IMR-90 (cell line): ENCODE measurements around the gene IGLL5. TPM values are rescaled to one million over a fixed set of nuclear protein-coding genes. Genes with fewer than 3 reads are reported as not detected.

Experiments used
- ATAC-seq: fragments of 200-7000 bp; cut with Tn5 transposase; 2 replicates; pipeline ENCODE4 v1.9.1; 2020; ENCODE audit warnings: low read depth, mild to moderate bottlenecking, moderate library complexity
- BruUV-seq: library from RNA; stranded (reverse); fragments of 400-500 nt; replicated peaks from 2 replicates; lab custom pipeline; 2021; lab: Mats Ljungman, UMichigan
- CTCF ChIA-PET: fragments of 300-600 bp; formaldehyde crosslinking; extraction: SDS; loops from one replicate; lab custom pipeline; 2021; ENCODE audit warnings: antibody characterized with exemption; lab: Yijun Ruan, JAX
- POLR2A ChIA-PET: fragments of 300-600 bp; sonication (Branson Sonifier 250); formaldehyde crosslinking; loops from one replicate; lab custom pipeline; 2022; ENCODE audit warnings: antibody characterized with exemption; ENCODE audit not compliant: unreplicated experiment; lab: Charles Lee
- DNase-seq: peaks from one replicate; pipeline ENCODE4 v3.0.0; 2013
- H2AFZ ChIP-seq: replicated peaks from 2 replicates; pipeline ENCODE3; 2013; ENCODE audit warnings: low read length, mild to moderate bottlenecking; ENCODE audit not compliant: poor library complexity
- H2AK5ac ChIP-seq: 2 replicates; pipeline ENCODE4 v1.6.1; 2013; ENCODE audit warnings: low read depth, low read length, inconsistent platforms
- H2AK9ac ChIP-seq: replicated peaks from 2 replicates; pipeline ENCODE3; 2013; ENCODE audit warnings: mild to moderate bottlenecking, low read depth, low read length, moderate library complexity; ENCODE audit not compliant: poor library complexity
- H2BK120ac ChIP-seq: 2 replicates; pipeline ENCODE4 v1.6.1; 2013; ENCODE audit warnings: low read depth, low read length, inconsistent platforms
- H2BK15ac ChIP-seq: 3 replicates; pipeline ENCODE4 v1.6.1; 2013; ENCODE audit warnings: low read depth, low read length, inconsistent platforms
- H2BK20ac ChIP-seq: 2 replicates; pipeline ENCODE4 v1.6.1; 2013; ENCODE audit warnings: low read depth, mild to moderate bottlenecking, inconsistent platforms, low read length, moderate library complexity
- H2BK5ac ChIP-seq: 2 replicates; pipeline ENCODE4 v1.6.1; 2013; ENCODE audit warnings: mild to moderate bottlenecking, low read depth, low read length, inconsistent platforms; ENCODE audit not compliant: poor library complexity, severe bottlenecking
- H3K14ac ChIP-seq: replicated peaks from 2 replicates; pipeline ENCODE4 v1.6.1; 2013; ENCODE audit warnings: low read depth, low read length, inconsistent platforms
- H3K18ac ChIP-seq: 2 replicates; pipeline ENCODE4 v1.6.1; 2013; ENCODE audit warnings: low read depth, low read length, control low read depth
- H3K23ac ChIP-seq: 2 replicates; pipeline ENCODE4 v1.6.1; 2013; ENCODE audit warnings: low read depth, low read length, inconsistent platforms
- H3K27ac ChIP-seq: 2 replicates; pipeline ENCODE4 v1.5.1; 2013; ENCODE audit warnings: mild to moderate bottlenecking, control low read depth, low read length; ENCODE audit not compliant: insufficient read depth
- H3K27me3 ChIP-seq: 2 replicates; pipeline ENCODE4 v1.6.1; 2013; ENCODE audit warnings: low read length; ENCODE audit not compliant: control insufficient read depth, insufficient read depth
- H3K36me3 ChIP-seq: 2 replicates; pipeline ENCODE4 v1.6.1; 2013; ENCODE audit warnings: low read length, mixed read lengths; ENCODE audit not compliant: control insufficient read depth, insufficient read depth
- H3K4ac ChIP-seq: 2 replicates; pipeline ENCODE4 v1.6.1; 2013; ENCODE audit warnings: low read depth, low read length, inconsistent platforms
- H3K4me1 ChIP-seq: 2 replicates; pipeline ENCODE4 v1.6.1; 2013; ENCODE audit warnings: low read length, mixed read lengths; ENCODE audit not compliant: control insufficient read depth, insufficient read depth
- H3K4me2 ChIP-seq: 2 replicates; pipeline ENCODE4 v1.6.1; 2013; ENCODE audit warnings: low read depth, mild to moderate bottlenecking, control low read depth, low read length, moderate library complexity
- H3K4me3 ChIP-seq: 2 replicates; pipeline ENCODE4 v1.5.1; 2013; ENCODE audit warnings: low read depth, mild to moderate bottlenecking, control low read depth, low read length, moderate library complexity; ENCODE audit not compliant: insufficient read depth
- H3K56ac ChIP-seq: 2 replicates; pipeline ENCODE4 v1.6.1; 2013; ENCODE audit warnings: low read length, inconsistent platforms; ENCODE audit not compliant: insufficient read depth; ENCODE audit errors: extremely low read depth
- H3K79me1 ChIP-seq, 2 experiments: 2 replicates each; pipeline ENCODE4 v1.6.1; 2013; ENCODE audit warnings: low read length in 2 of 2, inconsistent platforms in 1 of 2, low read depth in 1 of 2
- H3K9ac ChIP-seq: 2 replicates; pipeline ENCODE4 v1.6.1; 2013; ENCODE audit warnings: low read depth, low read length, control low read depth
- H3K9me1 ChIP-seq: 2 replicates; pipeline ENCODE4 v1.6.1; 2013; ENCODE audit warnings: low read length, inconsistent platforms; ENCODE audit not compliant: insufficient read depth
- H3K9me3 ChIP-seq: 2 replicates; pipeline ENCODE4 v1.6.1; 2013; ENCODE audit warnings: low read length; ENCODE audit not compliant: control insufficient read depth, insufficient read depth
- H4K20me1 ChIP-seq: 2 replicates; pipeline ENCODE4 v1.6.1; 2013; ENCODE audit warnings: low read length, inconsistent platforms; ENCODE audit not compliant: insufficient read depth
- H4K5ac ChIP-seq: 2 replicates; pipeline ENCODE4 v1.6.1; 2013; ENCODE audit warnings: mild to moderate bottlenecking, low read depth, low read length, control low read depth
- H4K8ac ChIP-seq, 2 experiments: 2 replicates each; pipeline ENCODE4 v1.6.1; 2013; ENCODE audit warnings: low read depth in 2 of 2, low read length in 2 of 2, control low read depth in 1 of 2, inconsistent platforms in 1 of 2
- H4K91ac ChIP-seq: 2 replicates; pipeline ENCODE4 v1.6.1; 2013; ENCODE audit warnings: low read depth, low read length, inconsistent platforms; ENCODE audit not compliant: insufficient read depth
- CHD1 ChIP-seq: IDR thresholded peaks from 2 replicates; pipeline ENCODE4 v1.6.1; 2012; ENCODE audit warnings: low read depth, low read length, improper control_type of control experiment
- WGBS, 2 experiments: methylation state at CpG; one replicate each; pipeline versions ENCODE4 v1.1.5 to v1.1.7; 2013; ENCODE audit warnings: missing lambda C conversion rate in 2 of 2; ENCODE audit not compliant: insufficient read length in 1 of 2; ENCODE audit errors: extremely low coverage in 2 of 2; 5-methylcytosine and 5-hydroxymethylcytosine counted together
- dilution Hi-C: fragments of 300-500 bp; cut with HindIII; formaldehyde crosslinking; loops from one replicate; pipeline ENCODE4 v1.14.3; 2018; ENCODE audit warnings: low sequenced_read_pairs; ENCODE audit not compliant: unreplicated experiment
- in situ Hi-C: fragments of 300-500 bp; cut with MboI; formaldehyde crosslinking; loops from 3 replicates; pipeline ENCODE4 v1.14.3; 2019; ENCODE audit warnings: low sequenced_read_pairs, inconsistent platforms, mixed read lengths
- intact Hi-C: fragments of 100-400 bp; cut with micrococcal nuclease; formaldehyde crosslinking; loops from 2 replicates; pipeline ENCODE4 v1.10.0; 2022
- polyA plus RNA-seq, 3 experiments: library from polyadenylated mRNA; depleted of rRNA; stranded (reverse); fragments of >200 nt; gene quantifications; 2 replicates each; pipeline ENCODE4 v1.2.3, GENCODE V29; 2012; ENCODE audit warnings: low replicate concordance in 1 of 3
- total RNA-seq: library from RNA; depleted of rRNA; stranded (reverse); fragments of >200 nt; gene quantifications from 2 replicates; pipeline ENCODE4 v1.2.3, GENCODE V29; 2012

Gene IGLL5
- total and polyA plus RNA-seq, 2 of the 4 experiments (the other 2 are of a cell fraction) = not detected

DNA sequence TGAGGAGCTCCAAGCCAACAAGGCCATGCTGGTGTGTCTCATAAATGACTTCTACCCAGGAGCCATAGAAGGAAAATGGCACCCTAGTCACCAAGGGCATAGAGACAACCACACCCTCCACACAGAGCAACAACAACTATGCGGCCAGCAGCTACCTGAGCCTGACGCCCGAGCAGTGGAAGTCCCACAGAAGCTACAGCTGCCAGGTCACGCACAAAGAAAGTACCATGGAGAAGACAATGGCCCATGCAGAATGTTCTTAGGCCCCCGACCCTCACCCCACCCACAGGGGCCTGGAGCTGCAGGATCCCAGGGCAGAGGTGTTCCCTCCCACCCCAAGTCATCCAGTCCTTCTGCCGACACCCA, 28.0 kb downstream of the IGLL5 start:
- no peak for DNase-seq
- Histone ChIP-seq H3K27me3 (peaks cover 9% of the 10 kb centered on the region), H3K4me3 (no peak overlapping the region), H3K14ac (no peak overlapping the region), H4K5ac (no peak overlapping the region), H3K4me2 (no peak overlapping the region), H2BK120ac (no peak overlapping the region), H3K9me3 (no peaks in the 10 kb centered on the region), H2AFZ (no peak overlapping the region), H2AK9ac (no peak overlapping the region), H2BK20ac (no peak overlapping the region), H3K18ac (no peak overlapping the region), H4K8ac (no peak overlapping the region), H3K79me1 (no peaks in the 10 kb centered on the region), H3K9ac (no peak overlapping the region), H3K4me1 (no peaks in the 10 kb centered on the region), H2AK5ac (no peak overlapping the region), H3K27ac (no peak overlapping the region), H4K91ac (no peak overlapping the region), H4K20me1 (no peaks in the 10 kb centered on the region), H3K4ac (no peak overlapping the region), H3K56ac (no peak overlapping the region), H2BK5ac (no peak overlapping the region), H2BK15ac (no peak overlapping the region), H3K36me3 (no peaks in the 10 kb centered on the region), H3K9me1 (no peaks in the 10 kb centered on the region), H3K23ac (no peak overlapping the region)
- no peak for ATAC-seq
- intact Hi-C loops (no loop called here), dilution Hi-C loops (no loop called here), in situ Hi-C loops (no loop called here)
- no peak for TF ChIP-seq CHD1
- ChIA-PET CTCF (no interaction called here), POLR2A (no interaction called here)
- BruUV-seq = no TSS peak
- WGBS, 2 experiments = 54% methylated on average over 3 of the region's 6 CpGs; no CpG with 5 or more reads in 1 of the 2 experiments
